ENCODE results near the gene SYNJ2BP. TPM values are rescaled to one million over a fixed set of nuclear protein-coding genes. Genes with fewer than 3 reads are reported as not detected.
A peak's percentile ranks its signal among the peaks of the same experiment; 100 is the strongest.

SYNJ2BP gene, protein sequence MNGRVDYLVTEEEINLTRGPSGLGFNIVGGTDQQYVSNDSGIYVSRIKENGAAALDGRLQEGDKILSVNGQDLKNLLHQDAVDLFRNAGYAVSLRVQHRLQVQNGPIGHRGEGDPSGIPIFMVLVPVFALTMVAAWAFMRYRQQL
- 19.8 TPM for polyA plus RNA-seq (2013, experiment 1 of 2)
- 19.6 TPM for polyA plus RNA-seq (2013, experiment 2 of 2)

DNA sequence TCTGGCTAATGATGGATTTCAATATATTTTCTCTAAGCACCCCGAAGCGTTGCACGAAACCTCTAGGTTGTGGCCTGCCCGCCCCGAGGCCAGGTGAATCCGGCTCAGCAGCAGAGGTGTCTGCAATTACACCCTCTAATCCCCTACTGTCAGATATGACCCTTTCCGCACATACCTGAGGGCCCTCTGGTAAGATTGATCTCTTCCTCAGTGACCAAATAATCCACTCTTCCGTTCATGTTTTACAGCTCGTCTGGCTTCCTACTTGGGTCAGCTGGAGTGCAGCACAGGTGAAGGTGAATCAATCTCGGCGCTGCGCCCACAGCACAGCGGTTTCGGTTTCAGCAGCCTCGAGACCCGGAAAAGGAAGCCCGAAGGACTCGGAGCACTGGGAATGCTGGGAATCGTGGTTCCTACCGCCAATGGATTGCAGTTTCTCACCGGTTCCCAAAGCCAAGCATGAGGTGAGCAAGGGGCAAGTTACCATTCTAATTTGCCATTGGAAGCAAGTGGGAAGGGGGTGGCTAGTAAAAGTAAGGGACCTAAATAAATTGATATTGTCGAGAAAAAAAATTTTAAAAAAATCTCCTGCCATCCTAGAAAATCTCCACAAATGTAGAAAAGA is at the start of gene SYNJ2BP:
TSS of gene SYNJ2BP (minus strand) at position 366 of the 625 bp plus-strand sequence. CDS start at position 239, 127 bp downstream.
- Histone ChIP-seq H3K56ac (ENCODE audit: low read length) (peak within 1 kb of the TSS; percentile 97), H3K36me3 (ENCODE audit: control insufficient read depth, insufficient read depth, low read length) (no peaks in the 10 kb centered on the region), H4K5ac (ENCODE audit: low read length) (no peak within 1 kb of the TSS), H2BK15ac (replicated peaks; ENCODE audit: low read depth) (no peak within 1 kb of the TSS), H3K27me3 (ENCODE audit: insufficient read depth, low read length, poor library complexity) (no peaks in the 10 kb centered on the region), H3K79me2 (ENCODE audit: control insufficient read depth, insufficient read depth, low read length) (peaks cover 4% of the 10 kb centered on the region), H3K18ac (ENCODE audit: low read length) (no peak within 1 kb of the TSS), H3K4me1 (ENCODE audit: control insufficient read depth, low read depth, low read length) (peaks cover under 1% of the 10 kb centered on the region), H3K79me1 (ENCODE audit: low read length) (peaks cover 4% of the 10 kb centered on the region), H2AK5ac (ENCODE audit: low read length) (no peak within 1 kb of the TSS), H2BK120ac (ENCODE audit: low read depth, low read length) (no peak within 1 kb of the TSS), H3K9ac (ENCODE audit: low read length) (peak within 1 kb of the TSS; percentile 91), H3K23ac (ENCODE audit: low read length) (peak within 1 kb of the TSS; percentile 85), H3K27ac (ENCODE audit: low read depth, low read length) (peak within 1 kb of the TSS; percentile 7), H3K4me2 (ENCODE audit: low read length) (peak within 1 kb of the TSS; percentile 83), H3K4me3 (ENCODE audit: low read length) (peak within 1 kb of the TSS; percentile 99), H3K4ac (ENCODE audit: low read depth, low read length) (no peak within 1 kb of the TSS), H2BK5ac (ENCODE audit: low read length) (no peak within 1 kb of the TSS), H4K8ac (ENCODE audit: low read depth, low read length) (no peak within 1 kb of the TSS)
- WGBS (ENCODE audit: extremely low coverage, insufficient coverage, low lambda C conversion rate), result no CpG with 5 or more reads among the region's 22 CpGs
- peak; percentile 91 for DNase-seq

GRCh38 chr14:70454731-70455130 is 37.8 kb upstream of the SYNJ2BP start:
- no peak overlapping the region for H3K4me2 ChIP-seq (ENCODE audit: low read length)
- no peak overlapping the region for H2BK5ac ChIP-seq (ENCODE audit: low read length)
- H3K23ac ChIP-seq (ENCODE audit: low read length), result no peak overlapping the region
- no peak overlapping the region for H4K8ac ChIP-seq (ENCODE audit: low read depth, low read length)
- H3K36me3 ChIP-seq (ENCODE audit: control insufficient read depth, insufficient read depth, low read length), result no peaks in the 10 kb centered on the region
- H3K4me3 ChIP-seq (ENCODE audit: low read length), result no peak overlapping the region
- H2BK120ac ChIP-seq (ENCODE audit: low read depth, low read length), result no peak overlapping the region
- H2BK15ac ChIP-seq (replicated peaks; ENCODE audit: low read depth), result no peak overlapping the region
- H3K27ac ChIP-seq (ENCODE audit: low read depth, low read length), result no peak overlapping the region
- H3K4me1 ChIP-seq (ENCODE audit: control insufficient read depth, low read depth, low read length), result no peaks in the 10 kb centered on the region
- no peak overlapping the region for H4K5ac ChIP-seq (ENCODE audit: low read length)
- H3K79me2 ChIP-seq (ENCODE audit: control insufficient read depth, insufficient read depth, low read length), result no peaks in the 10 kb centered on the region
- DNase-seq, result no peak
- H3K79me1 ChIP-seq (ENCODE audit: low read length), result no peaks in the 10 kb centered on the region
- no peak overlapping the region for H3K4ac ChIP-seq (ENCODE audit: low read depth, low read length)
- no peak overlapping the region for H3K9ac ChIP-seq (ENCODE audit: low read length)
- H3K27me3 ChIP-seq (ENCODE audit: insufficient read depth, low read length, poor library complexity), result no peaks in the 10 kb centered on the region
- no peak overlapping the region for H3K56ac ChIP-seq (ENCODE audit: low read length)
- no CpG with 5 or more reads among the region's 1 CpG for WGBS (ENCODE audit: extremely low coverage, insufficient coverage, low lambda C conversion rate)
- H3K18ac ChIP-seq (ENCODE audit: low read length), result no peak overlapping the region
- H2AK5ac ChIP-seq (ENCODE audit: low read length), result no peak overlapping the region

DNA sequence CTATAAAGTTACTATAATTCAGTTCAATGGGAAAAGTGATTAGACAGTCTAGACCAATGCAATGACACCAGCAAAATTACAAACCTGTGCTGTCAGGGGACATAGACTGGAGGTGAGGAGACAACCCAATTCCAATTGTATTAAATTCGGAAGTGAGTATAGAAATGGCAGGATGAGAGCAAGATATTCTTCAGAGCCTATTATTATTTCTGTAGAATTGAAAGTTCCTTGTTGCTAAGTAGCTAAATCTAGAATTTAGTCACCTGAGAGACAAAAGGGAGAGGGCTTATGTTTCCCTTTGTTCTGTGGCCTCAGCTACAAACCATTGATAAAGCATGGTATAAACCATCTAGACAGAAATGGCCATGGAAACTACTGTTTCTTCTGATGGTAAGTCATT is 35.0 kb upstream of the SYNJ2BP start, which contains the start of gene ADAM21:
TSS of gene ADAM21 (plus strand) at position 301 of the 400 bp plus-strand sequence. CDS start 5,326 bp downstream, outside the sequence.
- no peak within 1 kb of the TSS for H2BK5ac ChIP-seq (ENCODE audit: low read length)
- no peaks in the 10 kb centered on the region for H3K79me1 ChIP-seq (ENCODE audit: low read length)
- no peak within 1 kb of the TSS for H2BK15ac ChIP-seq (replicated peaks; ENCODE audit: low read depth)
- H3K4me2 ChIP-seq (ENCODE audit: low read length), result no peak within 1 kb of the TSS
- no peak within 1 kb of the TSS for H2BK120ac ChIP-seq (ENCODE audit: low read depth, low read length)
- no peak within 1 kb of the TSS for H4K8ac ChIP-seq (ENCODE audit: low read depth, low read length)
- no peak within 1 kb of the TSS for H3K4ac ChIP-seq (ENCODE audit: low read depth, low read length)
- no peaks in the 10 kb centered on the region for H3K4me1 ChIP-seq (ENCODE audit: control insufficient read depth, low read depth, low read length)
- no peak within 1 kb of the TSS for H3K56ac ChIP-seq (ENCODE audit: low read length)
- no peak within 1 kb of the TSS for H3K18ac ChIP-seq (ENCODE audit: low read length)
- no peak within 1 kb of the TSS for H2AK5ac ChIP-seq (ENCODE audit: low read length)
- H3K27me3 ChIP-seq (ENCODE audit: insufficient read depth, low read length, poor library complexity), result no peaks in the 10 kb centered on the region
- no peak for DNase-seq
- no peak within 1 kb of the TSS for H3K27ac ChIP-seq (ENCODE audit: low read depth, low read length)
- H3K4me3 ChIP-seq (ENCODE audit: low read length), result no peak within 1 kb of the TSS
- no peaks in the 10 kb centered on the region for H3K79me2 ChIP-seq (ENCODE audit: control insufficient read depth, insufficient read depth, low read length)
- H3K36me3 ChIP-seq (ENCODE audit: control insufficient read depth, insufficient read depth, low read length), result no peaks in the 10 kb centered on the region
- no peak within 1 kb of the TSS for H3K9ac ChIP-seq (ENCODE audit: low read length)
- no peak within 1 kb of the TSS for H3K23ac ChIP-seq (ENCODE audit: low read length)
- no peak within 1 kb of the TSS for H4K5ac ChIP-seq (ENCODE audit: low read length)
- WGBS (ENCODE audit: extremely low coverage, insufficient coverage, low lambda C conversion rate), result no CpG with 5 or more reads among the region's 1 CpG

DNA sequence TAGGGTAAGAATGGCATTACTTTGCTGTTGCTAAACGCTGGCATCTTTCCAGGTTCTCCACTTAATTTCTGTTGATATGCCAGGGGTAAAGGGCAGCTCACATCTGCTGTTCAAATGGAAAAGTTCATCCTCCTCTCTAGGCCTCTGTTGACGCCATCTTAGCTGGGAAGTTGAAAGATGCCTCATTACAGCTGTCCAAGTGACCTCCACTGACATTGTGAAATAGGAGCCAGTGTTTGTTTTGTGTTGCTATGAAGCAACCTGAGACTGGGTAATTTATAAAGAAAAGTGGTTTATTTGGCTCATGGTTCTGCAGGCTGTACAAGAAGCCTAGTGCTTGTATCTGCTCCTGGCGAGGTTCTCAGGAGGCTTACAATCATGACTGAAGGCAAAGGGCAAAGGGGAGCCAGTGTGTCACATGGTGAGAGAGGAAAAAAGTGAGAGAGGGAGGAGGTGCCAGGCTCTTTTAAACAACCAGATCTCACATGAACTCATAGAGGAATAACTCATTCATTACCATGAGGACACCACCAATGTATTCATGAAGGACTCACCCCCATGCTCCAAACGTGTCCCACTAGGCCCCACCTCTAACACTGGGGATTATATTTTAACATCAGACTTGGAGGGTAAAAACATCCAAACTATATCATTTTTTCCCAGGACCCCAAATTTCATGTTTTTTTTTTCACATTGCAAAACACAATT is 31.9 kb upstream of the SYNJ2BP start:
- H2BK5ac ChIP-seq (ENCODE audit: low read length), result no peak overlapping the region
- no peak overlapping the region for H3K27ac ChIP-seq (ENCODE audit: low read depth, low read length)
- H3K23ac ChIP-seq (ENCODE audit: low read length), result no peak overlapping the region
- no peaks in the 10 kb centered on the region for H3K79me1 ChIP-seq (ENCODE audit: low read length)
- no peak overlapping the region for H2AK5ac ChIP-seq (ENCODE audit: low read length)
- H4K8ac ChIP-seq (ENCODE audit: low read depth, low read length), result no peak overlapping the region
- no peak overlapping the region for H3K4ac ChIP-seq (ENCODE audit: low read depth, low read length)
- WGBS (ENCODE audit: extremely low coverage, insufficient coverage, low lambda C conversion rate), result no CpG with 5 or more reads among the region's 4 CpGs
- H2BK120ac ChIP-seq (ENCODE audit: low read depth, low read length), result no peak overlapping the region
- H3K36me3 ChIP-seq (ENCODE audit: control insufficient read depth, insufficient read depth, low read length), result no peaks in the 10 kb centered on the region
- H3K27me3 ChIP-seq (ENCODE audit: insufficient read depth, low read length, poor library complexity), result no peaks in the 10 kb centered on the region
- H3K79me2 ChIP-seq (ENCODE audit: control insufficient read depth, insufficient read depth, low read length), result no peaks in the 10 kb centered on the region
- no peaks in the 10 kb centered on the region for H3K4me1 ChIP-seq (ENCODE audit: control insufficient read depth, low read depth, low read length)
- H3K4me3 ChIP-seq (ENCODE audit: low read length), result no peak overlapping the region
- no peak for DNase-seq
- no peak overlapping the region for H4K5ac ChIP-seq (ENCODE audit: low read length)
- no peak overlapping the region for H3K56ac ChIP-seq (ENCODE audit: low read length)
- no peak overlapping the region for H3K18ac ChIP-seq (ENCODE audit: low read length)
- no peak overlapping the region for H2BK15ac ChIP-seq (replicated peaks; ENCODE audit: low read depth)
- no peak overlapping the region for H3K9ac ChIP-seq (ENCODE audit: low read length)
- H3K4me2 ChIP-seq (ENCODE audit: low read length), result no peak overlapping the region

GRCh38 chr14:70442750-70443149 is 25.9 kb upstream of the SYNJ2BP start:
- no peak overlapping the region for H2BK5ac ChIP-seq (ENCODE audit: low read length)
- no peak overlapping the region for H3K18ac ChIP-seq (ENCODE audit: low read length)
- H3K9ac ChIP-seq (ENCODE audit: low read length), result no peak overlapping the region
- DNase-seq, result peak; percentile 27
- no peak overlapping the region for H4K8ac ChIP-seq (ENCODE audit: low read depth, low read length)
- H3K79me1 ChIP-seq (ENCODE audit: low read length), result no peaks in the 10 kb centered on the region
- no peak overlapping the region for H3K4me2 ChIP-seq (ENCODE audit: low read length)
- H3K4me3 ChIP-seq (ENCODE audit: low read length), result no peak overlapping the region
- no peaks in the 10 kb centered on the region for H3K36me3 ChIP-seq (ENCODE audit: control insufficient read depth, insufficient read depth, low read length)
- no peak overlapping the region for H2BK120ac ChIP-seq (ENCODE audit: low read depth, low read length)
- no peak overlapping the region for H2BK15ac ChIP-seq (replicated peaks; ENCODE audit: low read depth)
- H3K4me1 ChIP-seq (ENCODE audit: control insufficient read depth, low read depth, low read length), result no peaks in the 10 kb centered on the region
- WGBS (ENCODE audit: extremely low coverage, insufficient coverage, low lambda C conversion rate), result no CpG with 5 or more reads among the region's 4 CpGs
- H3K4ac ChIP-seq (ENCODE audit: low read depth, low read length), result no peak overlapping the region
- no peaks in the 10 kb centered on the region for H3K27me3 ChIP-seq (ENCODE audit: insufficient read depth, low read length, poor library complexity)
- no peak overlapping the region for H3K27ac ChIP-seq (ENCODE audit: low read depth, low read length)
- no peak overlapping the region for H3K23ac ChIP-seq (ENCODE audit: low read length)
- H3K79me2 ChIP-seq (ENCODE audit: control insufficient read depth, insufficient read depth, low read length), result no peaks in the 10 kb centered on the region
- H3K56ac ChIP-seq (ENCODE audit: low read length), result no peak overlapping the region
- H2AK5ac ChIP-seq (ENCODE audit: low read length), result no peak overlapping the region
- H4K5ac ChIP-seq (ENCODE audit: low read length), result no peak overlapping the region

All from mesendoderm (in vitro differentiated cells).